NCI-H774 (cell line): ENCODE measurements around the gene FAM3D.
A peak's percentile ranks its signal among the peaks of the same experiment; 100 is the strongest.

ENCODE experiments used
- DNase-seq: peaks from one replicate; lab custom pipeline; 2025; lab: John Stamatoyannopoulos, UW

Gene FAM3D

DNA sequence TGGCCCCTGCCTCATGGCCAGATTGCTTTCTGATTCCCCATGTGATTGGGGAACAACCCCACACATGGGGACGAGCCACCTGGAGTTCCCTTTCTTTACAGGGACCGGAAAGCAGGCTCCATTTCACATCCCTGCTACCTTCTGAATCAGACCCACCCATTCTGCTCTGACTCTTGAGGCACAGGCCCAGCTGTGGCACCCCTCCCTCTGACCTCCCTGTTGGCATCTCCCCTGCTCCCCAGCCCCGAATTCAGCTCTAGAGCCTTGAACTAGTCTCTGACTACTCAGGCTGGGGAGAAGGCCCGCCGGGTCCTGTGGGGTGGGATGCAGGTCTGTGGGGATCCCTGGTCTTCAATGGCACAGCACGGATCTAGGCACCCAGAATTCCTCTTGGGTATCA, 12.1 kb downstream of the FAM3D start:
- DNase-seq = no peak

DNA sequence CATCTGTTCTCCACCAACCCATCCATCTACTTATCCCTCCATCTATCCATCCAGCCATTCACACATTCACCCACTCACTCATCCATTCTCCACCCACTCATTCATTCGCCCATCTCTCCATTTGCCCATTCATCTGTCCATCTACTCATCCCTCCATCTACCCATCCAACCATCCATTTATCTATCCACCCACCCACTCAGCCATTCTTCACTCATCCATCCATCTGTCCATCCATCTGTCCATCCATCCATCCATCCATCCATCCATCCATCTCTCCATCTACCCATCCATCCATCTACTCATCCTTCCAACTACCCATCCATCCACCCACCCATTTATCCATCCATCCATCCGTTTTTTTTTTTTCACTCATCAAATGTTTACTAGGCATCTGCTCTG, 13.9 kb downstream of the FAM3D start:
- DNase-seq = no peak

DNA sequence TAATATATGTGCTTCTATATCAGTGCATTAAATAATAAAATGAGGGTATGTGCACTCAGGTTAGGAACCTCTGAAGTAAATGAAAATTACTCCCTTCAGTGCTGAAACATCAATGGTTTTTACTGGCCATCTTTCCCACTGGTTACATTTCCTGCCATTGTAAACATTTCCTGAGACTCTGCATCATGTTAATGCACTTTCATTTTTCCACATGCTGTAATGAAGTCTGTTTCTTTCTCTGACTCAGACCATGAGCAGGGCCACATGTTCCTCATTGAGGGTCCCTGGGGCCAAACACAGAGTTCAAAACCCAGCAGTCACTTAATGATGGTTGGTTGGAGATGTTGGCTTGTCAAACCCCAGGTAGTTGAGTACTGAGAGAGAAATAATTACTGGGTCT, 15.3 kb downstream of the FAM3D start:
- DNase-seq = no peak

DNA sequence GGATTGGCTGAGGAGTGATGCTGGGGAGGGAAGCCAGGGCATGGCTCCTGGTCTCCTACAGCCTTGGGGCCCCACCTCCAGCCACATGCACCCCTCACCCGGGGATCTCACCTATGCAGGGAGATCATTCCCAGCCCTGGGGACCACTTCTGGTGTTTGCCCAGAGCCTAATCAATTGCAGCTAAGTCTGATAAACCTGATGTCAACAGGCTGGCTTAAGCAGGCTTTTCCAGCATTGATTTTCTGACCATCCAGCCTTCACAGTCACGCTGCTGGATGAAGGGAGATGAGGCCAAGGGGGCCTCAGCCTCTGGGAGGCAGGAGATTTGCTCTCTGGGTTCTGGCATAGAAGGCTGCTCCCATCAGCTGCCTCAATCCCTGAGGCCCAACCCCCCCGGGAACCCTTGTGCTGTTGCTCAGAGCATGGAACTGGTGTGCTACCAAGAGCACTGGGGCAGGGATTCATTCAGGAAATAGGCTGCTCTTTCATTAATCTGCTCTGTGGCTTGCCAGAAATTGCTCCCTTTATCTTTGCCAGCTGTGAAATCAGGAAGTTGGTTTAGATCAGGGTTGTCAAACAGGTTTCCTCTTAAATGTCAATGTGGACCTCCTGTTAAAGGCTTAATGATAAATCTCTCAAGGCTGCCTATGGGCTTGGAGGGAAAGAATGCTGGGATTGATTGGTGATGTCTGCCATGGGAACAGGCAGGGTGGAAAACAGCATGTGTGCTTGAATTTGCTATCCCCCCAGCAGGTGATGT, 19.0 kb downstream of the FAM3D start:
- peak; percentile 15 for DNase-seq

DNA sequence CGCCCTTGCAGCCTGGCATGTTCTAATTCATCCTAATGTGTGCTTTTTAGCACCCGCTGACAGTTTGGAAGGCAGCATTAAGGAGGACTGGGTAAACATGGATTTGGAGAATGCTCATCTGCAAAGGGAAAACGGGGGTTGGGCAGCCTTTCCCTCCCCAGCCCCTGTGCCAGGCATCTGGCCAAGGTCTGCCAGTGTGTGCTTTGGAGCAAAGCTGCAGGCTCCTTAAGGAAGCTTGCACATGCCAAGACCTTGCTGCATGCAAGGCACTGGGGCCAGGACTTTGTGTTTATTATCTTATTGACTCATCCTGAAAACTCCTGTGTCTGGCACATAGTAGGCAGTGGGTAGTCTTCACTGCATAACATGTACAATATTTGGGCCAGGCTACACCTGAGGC, 20.1 kb downstream of the FAM3D start:
- no peak for DNase-seq

DNA sequence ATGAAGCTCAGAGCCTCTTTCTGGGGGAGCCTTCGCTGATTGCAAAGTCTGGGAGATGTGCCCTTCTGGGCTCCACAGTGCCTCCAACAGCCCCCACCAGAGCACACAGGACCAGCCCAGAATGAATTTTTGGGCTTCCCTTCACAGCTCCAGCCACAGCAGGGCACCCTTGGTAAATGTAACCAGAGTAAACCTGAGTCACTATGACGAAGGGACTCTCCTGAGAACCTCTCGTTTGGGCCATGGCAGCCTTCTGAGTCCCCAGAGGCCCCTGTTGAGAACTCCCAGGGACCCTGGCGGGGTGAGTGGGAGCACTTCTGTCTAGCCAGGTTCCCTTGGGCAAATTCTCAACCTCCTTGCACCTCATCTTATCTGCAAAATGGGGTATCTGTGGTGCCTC, 20.8 kb downstream of the FAM3D start:
- DNase-seq = no peak

DNA sequence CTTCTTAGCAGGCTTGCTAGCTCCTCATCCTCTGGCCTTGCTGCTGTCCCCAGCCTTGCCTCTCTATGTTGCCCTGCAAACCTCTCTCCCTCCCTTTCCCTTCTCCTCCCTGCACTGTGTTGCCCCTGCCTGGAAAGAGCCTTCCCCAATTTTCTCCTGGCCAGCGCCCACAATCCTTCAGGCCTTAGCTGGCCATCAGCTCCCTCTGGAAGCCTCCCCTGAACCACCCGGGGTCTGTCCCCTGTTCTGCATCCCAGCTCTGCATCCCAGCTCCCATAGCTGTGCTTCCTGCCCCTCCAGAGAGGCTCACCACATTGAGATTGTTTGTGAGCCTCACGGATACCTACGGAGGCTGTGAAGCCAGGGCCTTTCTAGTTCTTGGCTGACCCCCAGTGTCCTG, 23.7 kb downstream of the FAM3D start:
- DNase-seq = no peak

DNA sequence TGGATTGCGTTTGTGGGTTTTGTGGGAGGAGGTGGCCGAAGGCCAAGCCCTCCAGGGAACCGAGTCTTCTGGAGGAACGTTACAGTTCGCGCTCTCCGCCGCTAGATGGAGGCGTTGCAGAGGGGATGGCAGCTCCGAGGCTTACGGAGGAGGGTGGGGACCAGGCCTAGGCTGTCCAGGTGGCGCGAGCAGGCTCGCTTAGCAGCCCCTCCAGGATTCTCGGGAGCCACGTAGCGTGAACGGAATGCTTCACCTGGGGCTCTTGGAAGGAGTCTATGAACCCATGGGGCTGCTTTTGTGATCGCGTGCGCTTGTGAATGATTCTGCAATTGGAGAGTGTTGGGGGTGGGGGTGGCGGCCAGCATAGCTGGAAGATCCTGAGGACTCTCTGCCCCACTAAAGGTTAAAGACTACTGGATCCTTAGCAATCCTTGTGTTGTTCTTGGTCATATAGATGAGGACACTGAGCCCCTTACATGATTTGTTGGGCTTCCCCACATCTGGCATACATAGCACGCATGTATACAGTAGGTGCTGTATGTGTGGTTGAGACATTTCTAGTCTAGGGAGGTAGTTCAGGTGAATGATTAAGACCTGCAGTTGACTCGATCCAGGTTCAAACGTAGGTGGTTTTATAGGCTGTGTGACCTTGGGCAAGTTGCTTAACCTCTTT, 25.7 kb downstream of the FAM3D start:
- peak; percentile 24 for DNase-seq

DNA sequence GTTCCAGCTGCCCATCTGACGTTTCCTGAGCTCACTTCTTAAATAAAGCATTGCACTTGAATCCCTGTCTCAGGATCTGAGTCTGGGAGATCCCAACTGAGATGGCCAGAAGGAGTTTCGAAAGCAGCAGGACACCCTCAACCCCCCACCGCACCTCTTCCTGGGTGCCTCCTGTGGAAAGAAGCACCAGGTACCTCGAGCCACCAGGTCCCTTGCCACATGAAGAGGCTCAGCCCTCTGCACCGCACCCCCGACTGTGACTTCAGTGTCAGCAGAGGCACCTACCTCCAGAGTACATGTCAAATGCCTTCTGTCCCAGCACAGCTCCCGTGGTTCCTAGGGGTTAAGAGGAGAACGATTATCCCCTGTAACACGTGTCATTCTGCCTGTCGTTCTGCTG, 26.7 kb downstream of the FAM3D start:
- no peak for DNase-seq

DNA sequence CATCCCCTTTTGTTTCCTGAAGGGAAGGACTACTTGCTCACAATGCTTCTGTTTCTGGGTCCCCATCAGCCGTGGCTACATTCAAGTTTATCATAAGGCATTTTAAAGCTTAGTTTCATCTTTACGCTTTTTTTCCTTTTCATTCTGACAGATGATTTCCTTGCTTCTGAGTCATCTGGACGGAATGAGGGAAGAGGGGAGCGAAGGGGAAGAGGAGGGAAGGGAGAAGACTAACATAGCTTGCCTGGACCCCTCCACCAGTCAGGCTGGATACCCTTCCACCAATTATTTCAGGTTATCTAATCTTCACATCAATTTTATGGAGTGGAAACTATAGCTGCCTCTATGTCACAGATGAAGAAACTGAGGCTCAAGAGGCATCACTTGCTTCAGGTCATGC, 27.6 kb downstream of the FAM3D start:
- no peak for DNase-seq

DNA sequence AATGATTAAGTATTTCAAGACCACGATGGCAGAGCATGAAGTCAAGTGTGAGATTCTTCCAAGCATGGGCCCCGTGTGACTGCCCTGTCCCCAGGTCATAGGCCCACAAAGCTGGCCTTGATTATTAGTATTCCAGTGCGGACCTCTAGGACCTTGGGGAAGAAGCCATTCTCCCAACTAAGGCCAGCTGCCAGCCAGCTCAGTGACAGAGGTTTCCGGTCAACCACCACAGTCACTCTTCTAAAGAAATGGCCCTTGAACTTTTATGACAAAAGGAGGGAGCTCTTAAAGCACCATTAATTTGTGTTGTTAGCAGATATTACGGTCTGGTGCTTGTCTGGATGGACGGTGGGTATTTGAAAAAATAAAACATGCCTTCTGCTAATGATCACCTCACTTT, 28.0 kb downstream of the FAM3D start:
- DNase-seq = no peak

DNA sequence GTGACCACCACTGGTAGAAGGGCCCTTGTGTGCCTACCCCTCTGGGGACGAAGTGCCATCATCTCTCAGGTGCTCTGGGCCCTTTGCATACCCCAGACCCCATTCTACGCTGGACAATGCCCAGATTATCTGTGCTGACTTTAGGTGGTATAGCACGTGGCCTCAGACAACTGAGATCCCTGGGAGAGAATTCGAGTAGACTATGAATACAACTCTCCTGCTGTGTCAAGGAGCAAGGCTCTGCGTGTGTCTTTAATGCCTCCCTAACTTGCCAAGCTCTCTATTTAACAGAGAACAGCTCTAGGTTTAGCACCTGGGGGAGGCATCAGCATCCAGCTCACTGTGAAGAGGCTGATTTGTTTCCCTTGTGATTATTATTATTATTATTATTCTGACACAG, 29.1 kb downstream of the FAM3D start:
- DNase-seq = no peak

DNA sequence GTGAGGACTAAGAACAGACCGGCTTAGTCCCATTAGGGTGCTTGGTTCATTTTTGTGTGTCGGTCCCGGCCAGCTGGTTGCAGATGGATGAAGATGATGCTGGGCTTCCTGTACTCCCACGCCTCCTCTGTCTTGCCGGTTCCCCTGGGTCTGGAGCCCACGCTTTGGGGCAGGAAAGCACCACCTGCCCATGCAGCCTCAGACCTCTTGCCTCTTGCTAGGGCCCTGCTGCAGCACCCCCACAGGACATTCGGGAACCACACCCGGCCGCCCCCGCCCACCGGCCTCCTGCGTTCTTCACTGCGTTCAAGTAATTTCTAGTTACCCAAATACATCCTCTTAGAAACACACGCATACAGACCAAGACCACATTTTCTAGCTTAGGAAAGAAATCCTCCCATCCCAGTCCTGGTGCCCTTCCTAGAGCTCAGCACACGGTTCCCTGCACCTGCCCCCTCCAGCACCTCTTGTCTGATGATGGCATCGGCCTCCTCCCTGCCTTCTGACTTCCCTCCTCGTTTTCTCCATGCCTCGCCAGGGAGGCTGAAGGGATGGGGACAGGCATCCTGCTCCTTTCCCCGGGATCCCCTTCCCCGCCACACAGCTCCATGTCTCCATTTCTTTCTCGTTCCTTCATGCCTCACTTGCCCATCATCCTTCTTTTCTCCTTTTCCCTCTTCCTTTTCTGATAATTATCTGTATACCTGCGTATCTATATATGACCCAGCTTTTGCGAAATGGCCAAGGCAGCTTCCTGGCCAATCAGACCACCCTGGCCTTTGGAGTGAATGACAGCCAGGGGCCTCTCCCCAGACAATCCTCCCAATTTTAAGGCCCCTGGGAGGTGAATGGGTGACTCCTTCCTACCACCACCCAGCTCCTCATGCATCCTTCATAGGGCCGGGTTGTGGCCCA, 30.9 kb downstream of the FAM3D start:
- DNase-seq = no peak

DNA sequence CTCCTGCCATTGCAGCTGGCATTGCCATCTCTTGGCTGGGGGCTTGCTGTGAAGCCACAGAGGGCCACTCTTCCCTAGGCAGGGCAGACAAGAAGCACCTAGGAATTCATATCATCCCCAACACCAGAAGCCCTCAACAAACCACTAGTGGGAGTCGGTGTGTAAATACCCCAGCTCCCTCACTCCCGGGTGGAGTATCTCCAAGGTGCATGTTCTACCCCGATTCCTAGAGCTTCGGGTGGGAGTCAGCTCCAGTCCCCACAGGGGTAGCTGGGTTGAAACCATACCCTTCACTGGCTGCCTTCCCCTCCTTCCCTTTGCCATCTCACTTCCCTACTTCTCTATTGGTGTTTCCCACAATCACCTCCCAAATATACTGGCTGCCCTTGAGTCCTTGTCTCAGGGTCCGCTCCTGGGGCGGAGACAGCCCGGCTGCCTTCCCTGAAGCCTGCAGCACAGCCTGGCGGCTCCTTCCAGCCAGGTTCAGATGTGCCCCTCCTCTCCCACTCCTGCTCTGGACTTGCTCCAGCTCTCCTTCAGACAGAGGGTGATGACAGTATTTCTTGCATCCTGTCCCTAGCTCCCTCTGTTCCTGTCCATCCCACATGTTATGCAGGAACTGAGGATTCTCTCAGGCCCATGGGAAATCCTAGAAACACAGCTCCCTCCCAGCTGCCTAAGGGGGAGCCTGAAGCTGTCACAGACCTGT, 33.3 kb downstream of the FAM3D start:
- no peak for DNase-seq

DNA sequence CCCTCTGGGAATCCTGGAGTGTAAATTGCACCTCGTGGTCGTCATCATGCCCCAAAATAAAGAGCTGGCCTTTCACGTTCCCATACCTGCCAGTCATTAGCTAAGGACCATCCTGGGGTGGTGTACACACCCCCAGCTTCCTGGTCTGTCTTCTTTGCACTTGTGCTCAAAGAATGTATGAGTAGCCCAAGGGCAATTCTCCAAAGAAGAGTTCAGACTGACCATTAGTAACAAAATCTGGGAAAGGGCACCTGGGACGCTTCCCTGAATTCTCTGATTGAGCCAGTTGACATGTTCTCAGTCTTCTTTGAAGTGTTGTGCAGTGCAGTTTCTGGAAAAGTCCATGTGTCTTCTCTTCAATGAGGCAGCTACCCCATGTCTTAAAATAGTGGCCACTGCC, 34.8 kb downstream of the FAM3D start:
- DNase-seq = no peak

DNA sequence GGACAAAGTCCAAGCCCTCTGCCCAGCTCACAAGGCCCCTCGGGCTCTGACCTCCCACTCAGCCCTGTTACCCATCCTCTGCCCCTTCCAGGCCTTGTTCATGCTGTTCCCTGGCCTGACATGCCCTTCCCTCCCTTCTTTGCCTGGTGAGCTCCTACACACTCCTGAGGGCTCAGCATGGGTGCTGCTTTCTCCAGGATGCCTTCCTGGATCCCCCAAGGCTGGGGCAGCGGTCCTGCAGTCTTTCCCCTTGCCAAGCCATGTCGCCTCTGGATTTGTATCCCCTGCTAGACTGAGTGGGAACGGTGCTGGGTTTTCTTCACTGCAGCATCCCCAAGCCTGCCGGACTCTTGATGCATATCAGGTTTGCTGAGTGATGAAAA, 35.9 kb downstream of the FAM3D start:
- no peak for DNase-seq

DNA sequence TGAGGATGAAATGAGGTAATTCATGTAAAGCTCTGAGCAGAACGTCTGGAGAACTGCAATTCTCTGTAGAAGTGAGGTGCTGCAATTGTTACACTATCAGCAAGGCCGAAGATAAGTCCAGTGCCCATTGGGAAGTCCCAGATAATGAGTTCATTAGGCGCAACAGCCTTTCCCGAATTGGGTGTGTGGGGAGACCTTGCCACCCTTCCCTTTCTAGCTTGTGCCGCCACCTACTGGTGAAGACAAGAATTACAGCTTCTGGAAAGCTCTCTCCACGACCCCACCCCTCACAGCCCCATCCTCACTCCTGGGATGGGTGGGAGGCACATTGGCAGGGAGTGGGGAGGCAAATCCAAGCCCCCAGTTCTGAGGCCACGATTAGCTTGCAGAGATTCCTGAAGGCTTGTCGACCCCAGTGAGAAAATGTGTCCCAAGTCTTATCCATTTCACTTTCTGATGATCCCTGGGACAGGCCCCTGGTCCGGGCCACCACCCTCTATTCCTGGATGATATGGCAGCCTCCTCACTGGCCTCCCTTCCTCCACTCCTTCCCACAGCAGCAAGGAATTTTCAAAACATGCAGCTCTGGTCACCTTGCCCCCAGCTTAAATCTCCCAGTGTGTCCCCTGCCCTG, 36.4 kb downstream of the FAM3D start:
- DNase-seq = peak; percentile 20

DNA sequence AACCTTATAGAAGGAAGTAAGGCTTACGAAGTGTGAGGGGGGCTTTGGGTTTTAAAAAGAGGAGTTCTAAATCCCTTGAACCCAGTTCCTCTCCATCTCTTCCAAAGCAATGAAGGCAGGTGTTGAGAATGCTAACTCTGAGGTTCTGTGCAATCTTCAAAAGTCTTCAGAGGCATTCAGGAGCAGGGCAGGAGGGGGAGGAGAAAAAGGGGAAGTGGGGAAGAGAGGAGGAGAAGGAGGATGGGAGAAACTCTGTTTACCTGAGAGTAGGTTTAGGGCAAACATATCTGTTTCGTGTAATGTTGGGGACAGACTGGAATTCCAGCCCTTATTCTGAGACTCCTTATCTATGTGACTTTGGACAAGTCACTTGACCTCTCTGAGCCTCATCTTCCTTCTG, 36.9 kb downstream of the FAM3D start:
- no peak for DNase-seq

DNA sequence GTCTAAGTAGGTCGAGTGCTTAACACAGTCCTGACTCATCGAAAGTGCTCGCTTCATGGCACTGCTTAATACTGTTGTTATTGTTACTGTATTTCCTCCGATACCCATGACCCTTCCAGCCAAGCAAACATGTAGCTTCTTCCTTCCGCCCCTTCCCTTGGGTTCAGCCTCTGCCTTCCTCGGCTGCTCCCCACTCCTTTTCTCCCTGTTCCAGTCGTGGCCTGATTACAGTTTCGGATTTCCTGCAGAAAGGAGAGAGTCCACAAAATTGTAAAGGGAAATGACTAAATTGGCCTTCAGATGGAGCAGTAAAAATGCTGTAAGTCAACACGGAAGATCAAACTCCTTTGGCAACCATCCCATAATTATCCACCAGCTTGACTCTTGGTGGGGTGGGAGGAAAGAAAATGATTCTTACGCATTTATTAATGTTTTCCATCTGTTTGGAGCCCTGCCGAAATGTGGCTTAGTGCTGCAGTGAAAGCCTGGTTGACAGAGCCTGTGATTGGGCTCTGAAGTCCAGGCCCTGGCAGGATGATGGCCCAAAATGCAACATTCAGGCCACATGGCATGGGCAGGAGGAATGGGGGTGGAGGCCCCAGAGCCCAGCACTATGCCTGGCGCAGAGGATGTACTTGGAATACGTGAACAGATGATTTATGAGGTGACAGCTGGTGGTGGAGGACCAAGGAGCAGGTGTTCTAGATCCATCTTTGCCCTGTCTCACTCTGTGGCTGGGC, 37.6 kb downstream of the FAM3D start:
- DNase-seq = no peak

DNA sequence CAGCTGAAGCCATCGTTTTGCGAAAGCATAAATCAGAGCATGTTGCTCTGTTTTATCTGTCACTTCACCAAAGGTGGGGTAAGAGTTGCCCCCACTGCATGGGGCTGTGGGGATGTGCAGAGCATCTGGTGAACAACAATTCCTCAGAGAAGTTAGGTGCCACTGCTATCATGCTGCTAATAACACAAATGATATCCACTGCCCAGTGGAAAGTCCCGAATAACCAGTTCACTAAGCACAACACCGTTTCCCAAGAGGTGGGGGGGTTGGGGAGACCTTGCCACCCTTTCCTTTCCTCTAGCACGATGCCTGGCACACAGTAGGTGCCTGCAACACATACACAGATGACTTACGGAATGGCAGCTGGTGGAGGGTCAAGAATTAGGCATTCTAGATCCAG, 38.6 kb downstream of the FAM3D start:
- DNase-seq = no peak

DNA sequence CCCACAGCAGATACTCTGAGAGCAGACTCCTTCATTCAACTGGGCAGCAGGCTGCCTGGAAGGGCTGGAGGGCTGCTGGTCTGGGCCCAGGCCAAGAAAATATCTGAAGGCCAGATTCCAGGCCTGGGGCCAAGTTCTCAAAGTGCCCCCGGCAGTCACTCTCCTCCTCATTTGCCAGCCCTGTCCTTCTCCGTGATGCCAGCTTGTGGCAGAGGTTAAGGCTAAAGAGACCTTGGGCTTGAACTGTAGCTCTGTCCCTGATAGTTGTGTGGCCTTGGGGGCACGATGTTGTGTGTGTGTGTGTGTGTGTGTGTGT, 39.0 kb downstream of the FAM3D start:
- no peak for DNase-seq
